Heart left ventricle (tissue), 13 donors: ENCODE data around the gene EWSR1.

Source experiments
- POLR2A ChIP-seq, 2 donors: fragments of 450-650 bp; IDR thresholded peaks; one replicate each; pipeline ENCODE4 v1.6.1; 2017; ENCODE audit warnings: antibody characterized with exemption in 2 of 2, mild to moderate bottlenecking in 2 of 2, moderate library complexity in 2 of 2
- TF ChIP-seq, protein P1 (sequence below), 12 donors: fragments of 200-600 bp; sonication (generic) in 4 of 12; IDR thresholded peaks; one replicate each; pipeline versions ENCODE4 v1.5.0 to v1.8.0; 2018 to 2022; ENCODE audit warnings: antibody characterized with exemption in 12 of 12, mild to moderate bottlenecking in 5 of 12
- donor health status: ischemic (EF 13 %, LVEDD 7.1; RV severe dilation, severe dysfunction).
- donor health status: DM: no; HTN: yes; CAD: no.
- donor health status: DM: no; HTN: no; CAD: no.
- donor health status: ischemic (EF 25% LVEDD 6.9; RV normal size, moderate dysfunction).
- donor health status: ischemic (EF 25% LVEDD 5.7; RV mildly dilated, moderate dysfunction).
- donor health status: ischemic (EF 35%, LVEDD 5.7; RV mildly dilated, moderate dysfunction).
- donor health status: nonischemic (EF 11% LVEDD 7.7; RV severe dilation, severe dysfunction).
- donor health status: DM: yes; HTN: yes; CAD: no.
- donor health status: PGD.
- donor health status: ischemic (EF 29% LVEDD 5.4; RV normal size, mild dysfunction).
- donor health status: nonischemic (EF 23%, LVEDD 6.1; RV moderate dilation, normal function).

DNA sequence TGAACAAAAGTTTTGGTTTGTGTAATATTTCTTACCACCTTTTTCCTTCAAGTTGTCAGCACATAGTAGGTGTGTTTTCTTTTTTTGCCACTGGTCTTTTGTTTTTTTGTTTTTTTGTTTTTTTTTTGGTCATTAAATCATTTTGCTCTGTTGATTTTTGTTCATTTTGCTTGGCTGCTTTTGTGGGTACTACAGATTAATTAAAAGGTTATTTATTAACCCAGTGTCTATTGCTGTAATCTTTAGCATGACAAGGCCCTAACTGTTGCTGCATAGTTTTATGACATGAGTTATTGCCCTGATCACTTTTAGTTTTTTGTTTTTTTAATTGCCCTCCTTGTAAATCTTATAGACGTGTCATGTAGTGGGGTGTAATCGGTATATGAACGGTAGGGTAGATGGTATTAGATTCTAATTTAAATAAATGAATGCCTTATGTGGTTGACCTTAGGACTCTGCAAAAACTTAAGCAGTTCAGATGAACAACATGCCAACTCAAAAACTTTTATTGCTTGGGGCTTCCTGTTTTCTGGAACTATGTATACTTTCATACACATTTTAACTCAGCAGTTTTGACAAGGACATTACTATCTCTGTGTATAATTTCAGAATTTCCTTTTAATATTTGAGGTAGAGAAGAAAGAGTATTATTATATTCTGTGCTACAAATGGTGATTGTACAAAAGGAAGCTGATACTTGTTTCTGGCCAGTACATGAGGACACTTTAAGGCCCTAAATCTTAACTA, 7.9 kb downstream of the EWSR1 start:
- TF ChIP-seq, protein P1, sequence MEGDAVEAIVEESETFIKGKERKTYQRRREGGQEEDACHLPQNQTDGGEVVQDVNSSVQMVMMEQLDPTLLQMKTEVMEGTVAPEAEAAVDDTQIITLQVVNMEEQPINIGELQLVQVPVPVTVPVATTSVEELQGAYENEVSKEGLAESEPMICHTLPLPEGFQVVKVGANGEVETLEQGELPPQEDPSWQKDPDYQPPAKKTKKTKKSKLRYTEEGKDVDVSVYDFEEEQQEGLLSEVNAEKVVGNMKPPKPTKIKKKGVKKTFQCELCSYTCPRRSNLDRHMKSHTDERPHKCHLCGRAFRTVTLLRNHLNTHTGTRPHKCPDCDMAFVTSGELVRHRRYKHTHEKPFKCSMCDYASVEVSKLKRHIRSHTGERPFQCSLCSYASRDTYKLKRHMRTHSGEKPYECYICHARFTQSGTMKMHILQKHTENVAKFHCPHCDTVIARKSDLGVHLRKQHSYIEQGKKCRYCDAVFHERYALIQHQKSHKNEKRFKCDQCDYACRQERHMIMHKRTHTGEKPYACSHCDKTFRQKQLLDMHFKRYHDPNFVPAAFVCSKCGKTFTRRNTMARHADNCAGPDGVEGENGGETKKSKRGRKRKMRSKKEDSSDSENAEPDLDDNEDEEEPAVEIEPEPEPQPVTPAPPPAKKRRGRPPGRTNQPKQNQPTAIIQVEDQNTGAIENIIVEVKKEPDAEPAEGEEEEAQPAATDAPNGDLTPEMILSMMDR (IDR thresholded peaks at IDR 0.05), result no peak
- no peak for TF ChIP-seq POLR2A (IDR thresholded peaks at IDR 0.05)
